ENCODE results near the gene ADAMTSL4.

- TF ChIP-seq SNAI2 (CRISPR knock-in tag; IDR thresholded peaks at IDR 0.05) = no peak
- no peak for TF ChIP-seq ARNTL (CRISPR knock-in tag; IDR thresholded peaks at IDR 0.05; ENCODE audit: borderline replicate concordance, low read depth)
- no peak for TF ChIP-seq TCF4 (CRISPR knock-in tag; IDR thresholded peaks at IDR 0.05; ENCODE audit: borderline replicate concordance)
- TF ChIP-seq PATZ1 (CRISPR knock-in tag; IDR thresholded peaks at IDR 0.05; ENCODE audit: borderline replicate concordance) = no peak
- TF ChIP-seq GLIS3 (CRISPR knock-in tag; IDR thresholded peaks at IDR 0.05) = no peak
- TF ChIP-seq ZFP3 (CRISPR knock-in tag; IDR thresholded peaks at IDR 0.05) = no peak
- no peak for TF ChIP-seq TOX (CRISPR knock-in tag; IDR thresholded peaks at IDR 0.05; ENCODE audit: borderline replicate concordance)
- TF ChIP-seq ZNF8 (CRISPR knock-in tag; IDR thresholded peaks at IDR 0.05) = no peak
- TF ChIP-seq TSHZ2 (CRISPR knock-in tag; IDR thresholded peaks at IDR 0.05) = no peak
- no peak for TF ChIP-seq ZFP30 (CRISPR knock-in tag; IDR thresholded peaks at IDR 0.05)
- no peak for TF ChIP-seq POU6F1 (CRISPR knock-in tag; IDR thresholded peaks at IDR 0.05; ENCODE audit: borderline replicate concordance, low read depth)
- TF ChIP-seq CREB5 (CRISPR knock-in tag; IDR thresholded peaks at IDR 0.05; ENCODE audit: low read depth) = no peak
- TF ChIP-seq ESRRG (CRISPR knock-in tag; IDR thresholded peaks at IDR 0.05) = no peak
- TF ChIP-seq BACH2 (CRISPR knock-in tag; IDR thresholded peaks at IDR 0.05; ENCODE audit: borderline replicate concordance) = no peak
Observed at GRCh38 chr1:150557065-150557600, 7.9 kb downstream of the ADAMTSL4 start.

Measured in SK-N-SH treated with all-trans-retinoic acid at 6 μM for 48 hours (cell line).